GM20431 (cell line): Measurements from ENCODE around the gene B4GALT1.

Experiments
- in situ Hi-C: fragments of 300-500 bp; cut with MseI, MboI; formaldehyde crosslinking; loops from one replicate; pipeline ENCODE4 v1.15.0; 2020; ENCODE audit warnings: low sequenced_read_pairs; ENCODE audit not compliant: unreplicated experiment

Gene B4GALT1, protein sequence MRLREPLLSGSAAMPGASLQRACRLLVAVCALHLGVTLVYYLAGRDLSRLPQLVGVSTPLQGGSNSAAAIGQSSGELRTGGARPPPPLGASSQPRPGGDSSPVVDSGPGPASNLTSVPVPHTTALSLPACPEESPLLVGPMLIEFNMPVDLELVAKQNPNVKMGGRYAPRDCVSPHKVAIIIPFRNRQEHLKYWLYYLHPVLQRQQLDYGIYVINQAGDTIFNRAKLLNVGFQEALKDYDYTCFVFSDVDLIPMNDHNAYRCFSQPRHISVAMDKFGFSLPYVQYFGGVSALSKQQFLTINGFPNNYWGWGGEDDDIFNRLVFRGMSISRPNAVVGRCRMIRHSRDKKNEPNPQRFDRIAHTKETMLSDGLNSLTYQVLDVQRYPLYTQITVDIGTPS

DNA sequence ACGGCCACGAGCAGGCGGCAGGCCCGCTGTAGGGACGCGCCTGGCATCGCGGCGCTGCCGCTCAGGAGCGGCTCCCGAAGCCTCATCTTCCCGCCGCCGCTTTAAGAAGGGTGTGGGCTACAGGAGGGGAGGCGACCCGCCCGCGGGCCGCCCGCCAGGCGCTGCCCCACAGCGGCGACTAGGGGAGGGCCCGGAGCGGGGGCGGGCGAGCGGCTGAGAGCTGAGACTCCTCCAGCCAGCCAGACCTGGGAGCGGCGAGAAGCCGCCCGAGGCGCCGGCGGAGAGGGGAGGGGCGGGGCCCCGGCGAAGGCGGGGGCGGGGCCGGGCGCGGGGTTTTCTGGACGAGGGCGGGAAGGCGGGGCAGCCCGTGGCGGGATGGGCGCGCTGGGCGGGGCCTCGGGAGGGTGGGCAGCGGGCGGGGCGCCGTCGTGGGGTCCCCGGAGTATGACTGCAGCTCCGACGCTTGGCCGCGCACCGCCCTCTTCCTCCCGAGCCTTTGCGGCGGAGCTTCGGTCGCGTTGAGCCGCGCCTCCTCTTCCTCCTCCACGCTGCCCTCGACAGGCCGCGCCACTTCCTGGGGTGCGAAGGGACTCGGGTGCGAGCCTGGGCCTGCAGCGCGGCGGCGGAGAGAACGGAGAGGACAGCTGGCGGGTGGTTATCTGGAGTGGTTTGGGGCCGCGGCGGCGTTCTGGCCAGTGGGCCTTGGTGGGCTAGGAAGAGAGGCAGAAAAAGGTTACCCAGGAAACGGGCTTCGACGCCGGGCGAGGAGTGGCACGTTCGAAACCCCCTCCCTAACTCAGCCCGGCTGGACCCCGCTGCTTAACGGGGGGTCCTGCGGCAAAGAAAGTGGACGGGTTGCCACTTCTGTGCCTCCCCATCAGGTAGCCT lies at the start of gene B4GALT1:
B4GALT1 (minus strand) TSS at position 253 of the 888 bp plus-strand sequence; CDS start at position 86, 167 bp downstream.
- in situ Hi-C loops, result no loop called here

DNA sequence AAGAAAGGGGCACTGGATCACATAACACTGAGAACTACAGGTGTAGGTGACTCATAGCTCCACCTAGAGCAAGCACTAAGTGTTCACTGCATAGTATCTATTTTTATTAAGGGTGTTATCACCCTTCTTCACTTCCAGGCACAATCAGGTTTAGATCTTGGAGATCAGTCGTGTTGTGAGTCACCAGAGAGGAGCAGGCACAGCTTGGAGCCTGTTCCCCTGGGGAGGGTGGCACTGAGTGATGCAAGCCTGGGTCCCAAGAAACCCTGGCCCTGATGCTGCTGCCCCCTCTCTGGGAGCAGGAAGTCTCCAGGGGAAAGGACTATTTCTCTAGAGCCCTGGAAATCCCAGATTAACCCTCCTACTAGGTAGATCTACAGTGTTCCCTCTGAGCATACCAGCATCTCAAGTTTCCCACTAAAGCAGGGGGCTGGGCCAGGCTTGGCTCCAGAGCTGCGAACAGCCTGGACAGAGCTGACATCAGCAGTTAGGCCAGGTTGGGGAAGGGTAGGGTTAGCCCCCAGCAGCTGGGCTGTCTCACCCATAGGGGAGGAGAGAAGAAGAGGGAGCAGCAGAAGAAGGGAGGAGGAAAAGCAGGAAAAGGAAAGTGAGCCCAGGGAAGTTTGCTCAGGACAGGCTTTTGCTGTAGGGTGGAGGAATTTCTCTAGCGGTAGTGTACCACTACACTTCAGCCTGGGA lies 44.7 kb upstream of the B4GALT1 start:
- in situ Hi-C loops, result no loop called here

DNA sequence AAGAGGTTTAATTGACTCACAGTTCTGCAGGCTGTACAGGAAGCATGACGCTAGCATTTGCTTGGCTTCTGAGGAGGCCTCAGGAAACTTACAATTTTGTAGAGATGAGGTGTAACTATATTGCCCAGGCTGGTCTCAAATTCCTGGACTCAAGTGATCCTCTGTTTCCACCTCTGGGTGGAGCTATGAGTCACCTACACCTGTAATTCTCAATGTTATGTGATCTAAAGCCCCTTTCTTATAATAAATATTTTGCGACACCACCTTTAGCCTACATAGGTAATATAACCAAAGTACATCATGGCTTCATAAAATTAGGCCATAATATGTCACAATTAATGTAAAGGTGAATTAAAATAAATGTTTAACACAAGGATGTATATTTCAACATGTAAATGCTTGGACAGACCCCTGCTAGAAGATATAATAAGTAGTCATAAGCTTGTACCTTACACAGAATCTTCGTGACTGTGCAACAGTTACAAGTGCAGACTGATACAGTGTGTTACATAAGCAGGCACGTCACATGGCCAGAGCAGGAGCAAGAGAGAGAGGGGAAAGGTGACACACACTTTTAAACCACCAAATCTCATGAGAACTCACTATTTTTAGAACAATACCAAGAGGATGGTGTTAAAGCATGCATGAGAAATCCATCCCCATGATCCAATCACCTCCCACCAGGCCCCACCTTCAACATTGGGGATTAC lies 43.0 kb upstream of the B4GALT1 start:
- in situ Hi-C loops, result no loop called here

DNA sequence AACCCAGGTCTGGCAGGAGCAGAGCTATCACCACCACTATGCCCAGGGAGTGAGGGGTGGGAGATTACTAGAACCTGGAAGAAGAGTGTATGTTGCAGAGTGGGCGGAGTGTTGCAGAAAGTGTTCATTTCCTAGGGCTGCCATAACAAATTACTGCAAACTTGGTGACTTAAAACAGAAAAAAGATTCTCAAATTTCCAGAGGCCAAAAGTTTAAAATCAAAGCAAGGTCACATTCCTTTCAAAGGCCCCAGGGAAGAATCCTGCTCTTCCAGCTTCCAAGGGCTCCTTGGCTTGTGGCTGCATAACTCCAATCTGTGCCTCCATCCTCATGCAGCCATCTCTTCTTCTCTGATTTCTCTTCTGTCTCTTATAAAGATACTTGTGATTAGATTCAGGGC lies 42.3 kb upstream of the B4GALT1 start:
- in situ Hi-C loops, result no loop called here

DNA sequence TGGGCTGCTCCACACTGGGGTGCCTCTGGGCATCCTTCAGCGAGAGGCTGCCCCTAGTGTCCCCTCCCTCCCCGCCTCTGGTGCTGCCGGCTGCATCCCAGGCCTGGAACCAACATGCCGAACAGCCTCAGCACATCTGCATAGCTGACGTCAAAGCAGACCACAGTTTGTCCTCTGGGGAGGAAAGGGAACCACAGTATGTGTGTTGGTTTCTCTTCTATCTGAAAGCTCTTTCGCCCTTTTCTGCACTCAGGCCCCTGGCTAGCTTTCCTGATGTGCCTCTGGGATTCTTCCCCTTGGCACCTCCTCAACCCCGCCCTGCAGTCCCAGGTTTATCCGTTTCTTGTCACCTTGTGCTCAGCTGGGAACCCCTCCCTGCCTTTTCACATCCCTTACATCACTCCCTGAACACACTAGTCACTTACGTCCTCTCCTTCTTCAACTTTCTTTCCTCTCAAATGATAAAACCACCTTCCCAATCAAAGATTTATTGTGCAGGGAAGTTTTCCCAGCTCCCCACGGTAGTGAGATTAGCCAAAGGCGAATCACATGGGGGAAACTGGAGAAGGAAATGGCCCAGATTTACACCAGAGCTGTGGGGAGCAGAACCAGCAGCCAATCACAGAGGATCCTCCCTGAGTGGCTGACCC lies 35.5 kb upstream of the B4GALT1 start:
- in situ Hi-C loops, result no loop called here

DNA sequence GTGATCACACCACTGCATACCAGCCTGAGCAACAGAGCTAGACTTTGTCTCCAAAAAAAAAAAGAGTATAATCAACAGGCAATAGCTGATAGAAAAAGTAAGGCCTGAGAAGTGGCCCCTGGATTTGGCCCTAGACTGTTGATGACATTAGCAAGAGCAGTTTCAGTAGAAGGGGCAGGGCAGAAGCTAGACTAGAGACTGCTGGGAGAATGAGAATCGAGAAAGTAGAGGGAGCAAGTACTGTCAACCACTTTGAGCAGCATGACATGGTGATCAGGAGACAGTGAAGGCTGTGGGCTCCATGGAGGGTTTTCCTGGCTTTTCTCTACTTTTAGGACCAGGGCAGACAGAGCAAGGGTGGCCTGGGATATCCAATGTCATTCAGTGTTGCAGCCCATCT lies 34.9 kb upstream of the B4GALT1 start:
- in situ Hi-C loops, result no loop called here

DNA sequence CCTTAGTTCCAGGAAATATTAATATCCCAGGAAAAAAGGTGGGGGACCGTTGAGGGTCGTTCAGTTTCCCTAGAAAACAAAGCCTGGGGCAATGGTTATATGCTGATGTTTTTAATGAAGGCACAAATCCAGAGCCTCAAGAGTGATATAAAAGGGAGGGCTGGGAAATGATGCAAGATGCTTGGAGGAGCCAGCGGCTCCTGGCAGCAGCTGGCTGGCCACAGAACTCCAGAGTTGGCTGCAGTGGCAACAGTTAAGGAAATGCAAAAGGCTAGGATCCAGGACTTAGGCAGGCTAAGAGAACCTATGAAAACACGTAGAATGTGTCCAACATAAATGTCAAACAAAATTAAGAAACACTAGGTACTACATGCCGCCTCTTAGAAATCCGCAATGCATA lies 31.0 kb upstream of the B4GALT1 start:
- in situ Hi-C loops, result no loop called here

DNA sequence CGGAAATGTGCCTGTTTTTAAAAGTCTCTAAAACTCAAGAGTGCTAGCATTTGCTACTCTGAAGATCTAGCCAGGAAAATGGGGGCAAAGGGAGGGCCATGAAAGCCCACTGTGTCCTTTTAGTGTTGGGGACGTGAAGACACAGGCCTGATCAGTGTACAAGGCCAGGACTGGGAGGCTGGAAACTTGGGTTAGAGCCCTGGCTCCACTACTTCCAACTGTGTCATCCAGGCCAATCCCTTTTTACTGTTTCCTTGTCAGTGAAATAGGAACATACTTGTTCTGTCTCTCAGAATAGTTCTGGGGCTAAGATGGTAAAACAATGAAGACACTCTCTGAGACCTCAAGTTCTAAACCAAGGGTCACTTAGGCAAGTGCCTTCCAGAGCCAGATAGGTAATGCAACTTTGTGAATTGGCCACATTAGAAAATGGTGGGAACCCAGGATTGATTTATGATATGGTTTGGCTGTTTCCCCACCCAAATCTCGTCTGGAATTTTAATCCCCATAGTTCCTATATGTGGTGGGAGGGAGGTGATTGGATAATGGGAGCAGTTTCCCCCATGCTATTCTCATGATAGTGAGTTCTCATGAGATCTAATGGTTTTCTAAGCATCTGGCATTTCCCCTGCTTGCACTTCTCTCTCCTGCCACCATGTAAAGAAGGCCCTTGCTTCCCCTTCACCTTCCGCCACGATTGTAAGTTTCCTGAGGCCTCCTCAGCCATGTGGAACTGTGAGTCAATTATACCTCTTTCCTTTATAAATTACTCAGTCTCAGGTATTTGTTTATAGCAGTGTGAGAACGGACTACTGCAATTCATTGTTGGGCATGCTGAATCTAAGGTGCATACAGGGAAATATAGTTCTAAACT lies 30.4 kb upstream of the B4GALT1 start:
- in situ Hi-C loops, result no loop called here

DNA sequence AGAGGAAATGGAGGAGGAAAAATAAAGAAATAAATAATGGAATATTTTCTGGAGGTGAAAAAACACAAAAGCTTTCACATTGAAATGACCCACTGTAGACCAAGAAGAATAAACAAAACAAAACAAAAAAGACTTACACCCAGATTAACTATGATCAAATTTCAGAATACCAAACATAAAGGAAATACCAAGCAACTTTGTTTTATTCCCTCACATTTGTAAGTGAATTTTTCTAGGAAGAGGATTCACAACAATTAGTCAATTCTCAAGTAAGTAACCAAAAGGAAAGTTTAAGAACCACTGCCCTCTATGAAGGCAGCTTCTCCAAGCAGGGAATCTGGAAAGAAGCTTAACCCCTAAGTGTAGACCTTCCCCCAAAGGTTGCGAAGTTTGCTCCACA lies 29.6 kb upstream of the B4GALT1 start:
- in situ Hi-C loops, result no loop called here

DNA sequence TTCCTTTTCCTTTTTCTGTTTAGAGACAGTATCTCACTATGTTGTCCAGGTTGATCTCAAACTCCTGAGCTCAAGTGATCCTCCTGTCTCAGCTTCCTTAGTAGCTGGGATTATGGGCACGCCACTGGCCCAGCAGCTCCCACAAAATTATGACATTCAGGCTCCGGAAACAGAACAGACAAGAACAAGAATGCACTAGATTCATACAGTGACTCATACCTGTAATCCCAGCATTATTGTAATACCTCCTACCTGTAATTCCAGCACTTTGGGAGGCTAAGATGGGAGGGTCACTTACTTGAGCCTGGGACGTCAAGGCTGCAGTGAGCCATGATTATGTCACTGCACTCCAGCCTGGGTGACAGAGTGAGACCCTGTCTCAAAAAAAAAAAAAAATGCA lies 26.7 kb upstream of the B4GALT1 start:
- in situ Hi-C loops, result no loop called here

DNA sequence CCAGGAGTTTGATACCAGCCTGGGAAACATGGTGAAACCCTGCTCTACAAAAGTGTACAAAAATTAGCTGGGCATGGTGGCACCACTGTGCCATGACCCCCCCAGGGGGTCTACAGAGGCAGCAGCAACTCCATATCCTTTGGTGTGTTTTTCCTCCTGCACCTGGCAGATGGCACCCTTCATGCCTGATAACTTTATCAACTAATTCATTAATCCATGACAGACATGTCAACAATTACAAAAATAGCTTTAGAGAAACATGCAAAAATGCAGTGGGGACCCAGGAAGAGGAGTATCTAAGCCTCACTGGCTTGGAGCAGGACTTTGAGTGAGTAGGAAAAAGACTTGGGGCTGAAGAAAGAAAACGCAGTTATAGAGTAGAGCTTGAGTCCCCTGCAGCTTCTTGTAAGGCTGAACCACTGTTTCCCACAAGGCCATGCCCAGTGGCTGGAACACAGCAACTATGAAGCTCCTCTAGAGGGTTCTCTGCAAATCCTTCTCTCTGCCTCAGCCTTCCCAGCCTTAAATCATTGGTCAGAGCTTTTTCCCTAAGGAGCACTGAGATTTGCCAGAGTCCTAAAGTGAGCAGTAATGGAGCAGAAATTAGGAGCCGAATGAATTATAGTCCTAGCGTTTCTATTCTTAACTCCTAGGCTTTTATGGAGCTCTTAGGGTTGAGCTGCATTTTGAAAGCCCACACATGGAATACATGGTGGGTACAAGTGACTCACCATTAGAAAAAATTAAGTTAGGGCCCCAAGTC lies 25.5 kb upstream of the B4GALT1 start:
- in situ Hi-C loops, result no loop called here

DNA sequence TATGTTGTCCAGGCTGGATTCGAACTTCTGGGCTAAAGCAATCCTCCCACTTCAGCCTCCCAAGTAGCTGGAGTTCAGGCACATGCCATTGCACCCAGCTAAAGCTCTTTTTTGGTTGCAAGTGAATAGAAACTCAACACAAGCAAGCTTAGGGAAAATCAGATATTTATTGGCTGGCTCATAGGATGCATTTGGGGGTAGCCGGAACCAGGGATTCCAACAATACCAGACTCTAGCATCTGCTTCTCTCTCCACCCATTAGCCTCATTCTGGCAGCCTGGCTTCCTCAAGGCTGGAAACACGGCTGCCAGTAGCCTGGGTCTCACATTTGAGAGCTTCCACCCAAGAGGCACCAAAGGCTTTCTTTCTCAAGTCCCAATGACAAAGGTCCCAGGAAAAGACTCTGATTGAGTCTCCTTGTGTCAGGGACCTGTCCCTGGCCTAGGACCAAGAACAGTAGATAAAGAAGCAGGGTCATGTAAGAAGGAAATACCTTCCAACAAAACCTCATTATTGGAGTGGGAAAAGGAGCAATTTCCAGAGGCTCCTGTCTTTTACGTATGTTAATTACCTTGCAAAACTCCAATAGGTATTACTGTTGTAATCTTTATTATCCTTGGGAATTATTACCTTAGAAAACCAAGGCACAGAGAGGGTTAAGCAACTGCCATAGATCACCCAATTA lies 23.0 kb upstream of the B4GALT1 start:
- in situ Hi-C loops, result no loop called here

DNA sequence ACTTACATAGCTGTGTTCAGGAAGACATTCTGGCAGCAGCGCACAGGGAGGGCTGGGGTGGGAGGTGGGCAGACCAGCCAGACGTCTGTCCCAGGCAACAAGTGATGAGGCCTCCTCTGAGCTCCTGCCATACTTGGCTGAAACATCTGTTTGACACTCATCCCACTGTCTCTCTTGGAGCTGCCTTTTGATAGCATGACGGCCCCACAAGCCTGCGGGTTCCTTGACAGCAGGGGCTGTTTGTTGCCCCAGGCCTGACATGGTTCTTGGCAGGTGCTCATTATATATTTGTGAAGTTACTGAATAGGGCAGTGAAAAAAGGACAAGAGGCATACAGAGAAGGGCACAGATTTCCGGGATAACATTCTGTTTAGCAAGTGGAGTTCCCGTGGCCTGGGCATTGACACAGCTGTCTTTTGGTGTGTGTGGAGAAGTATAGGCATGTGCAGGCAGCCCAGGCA lies 22.2 kb upstream of the B4GALT1 start:
- in situ Hi-C loops, result no loop called here

DNA sequence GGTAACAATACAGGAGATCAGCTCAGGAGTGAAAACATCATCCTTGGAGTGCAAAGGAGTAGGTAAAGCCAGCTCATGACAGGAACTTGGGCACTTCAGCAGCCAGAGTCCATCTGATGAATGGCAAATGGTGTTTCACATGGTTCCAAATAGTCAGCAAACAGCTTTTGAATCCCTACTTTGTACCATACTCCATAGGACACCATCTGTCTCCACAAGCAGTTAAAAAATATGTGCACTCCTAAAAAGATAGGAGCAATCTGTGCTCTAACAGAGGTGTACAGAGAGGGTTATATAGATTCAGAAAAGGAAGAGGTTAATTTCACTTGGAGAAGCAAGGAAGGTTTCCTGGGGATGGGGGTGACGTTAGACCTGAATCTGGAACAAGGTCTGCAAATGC lies 21.6 kb upstream of the B4GALT1 start:
- in situ Hi-C loops, result no loop called here

DNA sequence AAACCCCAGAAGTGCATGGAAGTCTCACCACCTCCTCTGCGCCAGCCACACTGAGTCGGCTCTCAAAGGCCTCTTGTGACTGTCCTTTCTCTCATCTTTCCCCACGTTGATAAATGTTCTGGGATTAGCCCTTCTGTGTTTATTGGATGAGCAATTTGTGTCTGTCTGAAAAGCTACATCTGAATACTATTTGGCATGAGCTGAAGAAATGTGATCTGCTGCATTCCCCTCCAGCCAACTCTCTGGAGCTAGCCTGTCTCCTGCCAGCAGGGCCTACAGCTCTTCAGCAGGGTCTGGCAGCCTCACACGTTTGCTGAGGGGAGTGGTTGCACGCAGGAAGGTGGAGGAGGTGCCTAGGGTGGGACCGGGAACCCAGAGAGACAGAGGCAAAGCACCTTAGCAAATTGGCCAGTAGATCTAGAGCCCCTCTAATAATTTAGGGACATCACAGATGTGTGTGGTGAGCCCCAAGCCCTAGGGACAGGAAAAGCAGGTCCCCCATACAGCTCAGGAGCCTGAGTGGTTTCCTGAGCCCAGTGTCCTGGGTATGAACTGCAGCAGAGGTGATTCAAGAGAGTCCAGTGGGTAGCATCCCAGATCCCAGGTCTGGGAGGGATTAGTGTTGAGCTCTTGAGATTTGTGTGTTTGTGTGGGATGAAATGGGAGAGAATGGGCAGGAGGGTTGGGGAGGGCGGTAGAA lies 20.5 kb upstream of the B4GALT1 start:
- in situ Hi-C loops, result no loop called here

DNA sequence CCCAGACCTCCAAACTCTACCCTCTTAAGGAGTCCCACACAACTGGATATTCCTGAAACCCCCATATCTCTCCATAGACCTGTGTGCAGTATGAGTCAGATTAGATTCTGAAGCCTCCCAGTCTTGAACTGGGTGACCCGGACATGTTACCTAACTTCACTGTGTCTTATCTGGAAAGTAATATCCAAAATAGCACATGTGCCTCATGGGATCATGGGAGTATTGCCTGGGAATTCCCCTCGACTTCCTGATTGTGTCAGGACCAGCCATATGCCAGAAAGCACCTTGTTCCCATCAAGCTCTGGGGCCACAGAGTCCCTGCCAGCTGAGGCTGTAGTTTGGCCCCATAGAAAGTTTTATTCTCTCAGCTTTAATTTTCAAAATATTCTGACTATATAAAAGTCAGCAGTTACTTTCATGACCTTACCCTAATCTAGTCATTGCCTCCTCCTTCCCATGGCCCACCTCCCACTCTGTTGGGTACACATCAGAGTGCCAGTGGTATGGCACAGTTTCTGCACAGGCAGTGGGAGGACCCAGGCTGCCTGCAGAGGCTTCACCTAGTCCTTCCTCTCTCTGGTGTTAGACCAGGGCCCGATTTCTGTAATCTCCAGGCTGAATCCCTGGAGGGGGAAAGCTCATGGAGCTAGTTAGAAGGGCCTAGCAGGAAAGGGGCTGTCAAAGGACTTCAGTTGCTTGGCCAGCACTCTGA lies 19.5 kb upstream of the B4GALT1 start:
- in situ Hi-C loops, result no loop called here
